HepG2 (cell line): Measurements from ENCODE around the gene MT1F. TPM values are rescaled to one million over a fixed set of nuclear protein-coding genes. Genes with fewer than 3 reads are reported as not detected.
A peak's percentile ranks its signal among the peaks of the same experiment; 100 is the strongest.

ENCODE experiments used
- CREB3 ChIP-seq: sonication (generic); formaldehyde crosslinking; IDR thresholded peaks from 2 replicates; pipeline ENCODE4 v1.5.0; 2020; ENCODE audit warnings: missing genetic modification reagents
- GABPA ChIP-seq, 2 experiments: IDR thresholded peaks; 2 replicates each; pipeline ENCODE4 v1.6.1; 2011 to 2016; ENCODE audit warnings: low read depth in 2 of 2, low read length in 1 of 2, missing biosample characterization in 1 of 2, missing genetic modification characterization in 1 of 2
- GABPB1 ChIP-seq: IDR thresholded peaks from 2 replicates; pipeline ENCODE4 v1.6.1; 2016; ENCODE audit warnings: mild to moderate bottlenecking, missing genetic modification reagents, moderate library complexity, missing compliant biosample characterization
- GFI1 ChIP-seq: sonication (generic); formaldehyde crosslinking; IDR thresholded peaks from 2 replicates; pipeline ENCODE4 v1.5.0; 2020; ENCODE audit warnings: missing genetic modification reagents, mild to moderate bottlenecking, borderline replicate concordance
- JUND ChIP-seq: sonication (generic); formaldehyde crosslinking; IDR thresholded peaks from 2 replicates; pipeline ENCODE4 v1.8.0; 2022; ENCODE audit warnings: mild to moderate bottlenecking, missing genetic modification reagents
- PPARG ChIP-seq: conservative IDR thresholded peaks from 2 replicates; pipeline ENCODE4 v1.6.1; 2016; ENCODE audit warnings: missing biosample characterization, missing genetic modification reagents
- SMAD3 ChIP-seq: sonication (generic); formaldehyde crosslinking; IDR thresholded peaks from 2 replicates; pipeline ENCODE4 v1.4.0; 2020; ENCODE audit warnings: missing genetic modification reagents
- SOX13 ChIP-seq, 3 experiments: fragments of 450-650 bp in 1 of 3; sonication (generic) in 1 of 3; formaldehyde crosslinking in 1 of 3; IDR thresholded peaks in 2 of 3; conservative IDR thresholded peaks in 1 of 3; 2 replicates each; pipeline versions ENCODE4 v1.5.0 to v1.6.1; 2016 to 2020; ENCODE audit warnings: antibody characterized with exemption in 1 of 3, mild to moderate bottlenecking in 1 of 3, missing compliant biosample characterization in 1 of 3, missing genetic modification reagents in 1 of 3, moderate library complexity in 1 of 3
- THAP9 ChIP-seq: sonication (generic); formaldehyde crosslinking; IDR thresholded peaks from 2 replicates; pipeline ENCODE4; 2020; ENCODE audit warnings: missing genetic modification reagents, mild to moderate bottlenecking, borderline replicate concordance
- ZNF143 ChIP-seq: sonication (generic); formaldehyde crosslinking; IDR thresholded peaks from 2 replicates; pipeline ENCODE4 v1.4.0; 2020; ENCODE audit warnings: missing genetic modification reagents
- ZNF530 ChIP-seq: sonication (generic); formaldehyde crosslinking; IDR thresholded peaks from 2 replicates; pipeline ENCODE4 v1.5.0; 2020; ENCODE audit warnings: low read depth, mild to moderate bottlenecking, missing genetic modification reagents
- ZNF552 ChIP-seq: sonication (generic); formaldehyde crosslinking; IDR thresholded peaks from 2 replicates; pipeline ENCODE4 v1.9.0; 2022; ENCODE audit warnings: missing genetic modification reagents, mild to moderate bottlenecking, borderline replicate concordance
- ZNF816 ChIP-seq: sonication (generic); formaldehyde crosslinking; IDR thresholded peaks from 2 replicates; pipeline ENCODE4 v1.8.0; 2022; ENCODE audit warnings: missing genetic modification reagents, mild to moderate bottlenecking, borderline replicate concordance
- ZSCAN21 ChIP-seq: sonication (generic); formaldehyde crosslinking; IDR thresholded peaks from 2 replicates; pipeline ENCODE4 v1.8.0; 2022; ENCODE audit warnings: mild to moderate bottlenecking, missing genetic modification reagents, moderate library complexity, borderline replicate concordance
- polyA plus RNA-seq, 8 experiments: library from polyadenylated mRNA; depleted of rRNA in 3 of 8; stranded (reverse) in 7 of 8; unstranded in 1 of 8; fragments of >200 nt; fragmentation: Illumina TruSeq in 4 of 8; extraction: Trizol in 4 of 8; gene quantifications; 2 replicates each; pipeline versions ENCODE4 v1.2.1 to v1.2.3, GENCODE V29; 2011 to 2016; ENCODE audit warnings: low read depth in 4 of 8, missing spikeins in 1 of 8, mixed read lengths in 1 of 8; ENCODE audit not compliant: insufficient read depth in 1 of 8
- total RNA-seq, 5 experiments: library from RNA; depleted of rRNA; stranded (reverse); fragments of >200 nt; fragmentation: Illumina TruSeq; extraction: Trizol; gene quantifications; 2 replicates each; pipeline ENCODE4 v1.2.3, GENCODE V29; 2016; ENCODE audit warnings: low read depth in 1 of 5
- TF ChIP-seq, protein P1 (sequence below): sonication (generic); formaldehyde crosslinking; IDR thresholded peaks from 2 replicates; pipeline ENCODE4 v1.9.0; 2021; ENCODE audit warnings: missing genetic modification reagents, borderline replicate concordance
- TF ChIP-seq, protein P2 (sequence below): sonication (generic); formaldehyde crosslinking; IDR thresholded peaks from 2 replicates; pipeline ENCODE4 v1.8.0; 2023; ENCODE audit warnings: mild to moderate bottlenecking, missing genetic modification reagents
- TF ChIP-seq, protein P3 (sequence below): sonication (generic); formaldehyde crosslinking; IDR thresholded peaks from 2 replicates; pipeline ENCODE4 v1.4.0; 2020; ENCODE audit warnings: mild to moderate bottlenecking, missing genetic modification reagents
- TF ChIP-seq, protein P4 (sequence below): sonication (generic); formaldehyde crosslinking; IDR thresholded peaks from 2 replicates; pipeline ENCODE4 v1.5.0; 2020; ENCODE audit warnings: missing genetic modification reagents

The MT1F gene
- total and polyA plus RNA-seq, 2 of the 13 experiments (the other 11 are each of a cell fraction or from before 2014, with no cell fraction given): 1.9 to 169 TPM

DNA sequence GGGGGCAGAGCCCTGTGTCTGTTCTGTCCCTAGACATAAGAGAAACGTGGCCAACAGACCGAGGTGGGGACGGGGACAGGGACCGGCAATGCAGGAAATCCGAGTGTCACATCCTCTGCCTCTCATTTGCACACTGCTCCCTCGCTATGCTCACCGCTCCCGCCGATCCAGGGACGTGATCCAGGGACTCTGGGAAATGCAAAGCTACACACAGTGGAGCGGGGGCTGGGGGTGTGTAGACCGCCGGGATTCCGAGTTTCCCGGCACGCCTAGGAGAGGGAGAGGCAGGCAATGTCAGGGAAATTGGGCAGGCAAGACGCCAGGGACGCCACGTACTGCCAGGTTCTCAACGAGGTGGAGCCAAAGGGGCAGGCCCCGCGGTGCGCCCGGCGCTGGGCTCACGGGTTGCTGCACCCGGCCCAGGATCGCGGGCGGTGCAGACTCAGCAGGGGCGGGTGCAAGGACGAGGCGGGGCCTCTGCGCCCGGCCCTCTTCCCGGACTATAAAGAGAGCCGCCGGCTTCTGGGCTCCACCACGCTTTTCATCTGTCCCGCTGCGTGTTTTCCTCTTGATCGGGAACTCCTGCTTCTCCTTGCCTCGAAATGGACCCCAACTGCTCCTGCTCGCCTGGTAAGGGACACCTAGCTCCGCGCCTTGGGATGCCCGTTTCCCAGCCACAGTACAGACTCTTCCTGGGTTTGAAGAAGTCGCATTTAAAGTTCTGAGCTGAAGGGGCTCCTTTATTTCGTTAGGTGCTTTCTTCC lies 24.4 kb downstream of the MT1F start, which contains the start of gene MT1X (continued):
- TF ChIP-seq THAP9 (CRISPR knock-in tag): peak; percentile 42; the same call in 1 of the 2 replicates
- TF ChIP-seq ZNF552 (CRISPR knock-in tag): 0 out of 2 replicates have a peak, but pooled peaks have one; percentile 43
- TF ChIP-seq CREB3: no peak
- TF ChIP-seq GFI1: peak; percentile 68
- TF ChIP-seq SOX13 (IDR thresholded peaks at IDR 0.05): no peak
- peak in 1 of 2 experiments; percentile 27; a peak in 1 of 4 replicates for TF ChIP-seq SOX13 (CRISPR knock-in tag; conservative IDR thresholded peaks at IDR 0.05 in 1 of 2, IDR thresholded peaks at IDR 0.05 in 1 of 2)
- no peak; the same call in 1 of the 2 replicates for TF ChIP-seq PPARG
- no peak for TF ChIP-seq JUND (CRISPR knock-in tag)
- no peak for TF ChIP-seq GABPA (IDR thresholded peaks at IDR 0.05; ENCODE audit: low read depth, low read length)
- TF ChIP-seq GABPA (CRISPR knock-in tag; IDR thresholded peaks at IDR 0.05; ENCODE audit: low read depth): no peak
- no peak for TF ChIP-seq SMAD3
- TF ChIP-seq, protein P1, sequence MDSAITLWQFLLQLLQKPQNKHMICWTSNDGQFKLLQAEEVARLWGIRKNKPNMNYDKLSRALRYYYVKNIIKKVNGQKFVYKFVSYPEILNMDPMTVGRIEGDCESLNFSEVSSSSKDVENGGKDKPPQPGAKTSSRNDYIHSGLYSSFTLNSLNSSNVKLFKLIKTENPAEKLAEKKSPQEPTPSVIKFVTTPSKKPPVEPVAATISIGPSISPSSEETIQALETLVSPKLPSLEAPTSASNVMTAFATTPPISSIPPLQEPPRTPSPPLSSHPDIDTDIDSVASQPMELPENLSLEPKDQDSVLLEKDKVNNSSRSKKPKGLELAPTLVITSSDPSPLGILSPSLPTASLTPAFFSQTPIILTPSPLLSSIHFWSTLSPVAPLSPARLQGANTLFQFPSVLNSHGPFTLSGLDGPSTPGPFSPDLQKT (CRISPR knock-in tag): no peak
- no peak for TF ChIP-seq ZNF816
- TF ChIP-seq ZNF143: peak; percentile 63
- TF ChIP-seq GABPB1 (CRISPR knock-in tag): peak; percentile 72; the same call in 1 of the 2 replicates
- TF ChIP-seq ZSCAN21 (CRISPR knock-in tag): peak; percentile 89; the same call in 1 of the 2 replicates
- TF ChIP-seq ZNF530 (CRISPR knock-in tag): no peak
- TF ChIP-seq, protein P2, sequence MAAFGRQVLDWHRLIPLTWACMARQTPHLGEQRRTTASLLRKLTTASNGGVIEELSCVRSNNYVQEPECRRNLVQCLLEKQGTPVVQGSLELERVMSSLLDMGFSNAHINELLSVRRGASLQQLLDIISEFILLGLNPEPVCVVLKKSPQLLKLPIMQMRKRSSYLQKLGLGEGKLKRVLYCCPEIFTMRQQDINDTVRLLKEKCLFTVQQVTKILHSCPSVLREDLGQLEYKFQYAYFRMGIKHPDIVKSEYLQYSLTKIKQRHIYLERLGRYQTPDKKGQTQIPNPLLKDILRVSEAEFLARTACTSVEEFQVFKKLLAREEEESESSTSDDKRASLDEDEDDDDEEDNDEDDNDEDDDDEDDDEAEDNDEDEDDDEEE (CRISPR knock-in tag): no peak
- TF ChIP-seq, protein P3, sequence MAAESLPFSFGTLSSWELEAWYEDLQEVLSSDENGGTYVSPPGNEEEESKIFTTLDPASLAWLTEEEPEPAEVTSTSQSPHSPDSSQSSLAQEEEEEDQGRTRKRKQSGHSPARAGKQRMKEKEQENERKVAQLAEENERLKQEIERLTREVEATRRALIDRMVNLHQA: no peak
- TF ChIP-seq, protein P4, sequence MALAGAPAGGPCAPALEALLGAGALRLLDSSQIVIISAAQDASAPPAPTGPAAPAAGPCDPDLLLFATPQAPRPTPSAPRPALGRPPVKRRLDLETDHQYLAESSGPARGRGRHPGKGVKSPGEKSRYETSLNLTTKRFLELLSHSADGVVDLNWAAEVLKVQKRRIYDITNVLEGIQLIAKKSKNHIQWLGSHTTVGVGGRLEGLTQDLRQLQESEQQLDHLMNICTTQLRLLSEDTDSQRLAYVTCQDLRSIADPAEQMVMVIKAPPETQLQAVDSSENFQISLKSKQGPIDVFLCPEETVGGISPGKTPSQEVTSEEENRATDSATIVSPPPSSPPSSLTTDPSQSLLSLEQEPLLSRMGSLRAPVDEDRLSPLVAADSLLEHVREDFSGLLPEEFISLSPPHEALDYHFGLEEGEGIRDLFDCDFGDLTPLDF (CRISPR knock-in tag): no peak
